ENCODE measurements around the gene BABAM2. TPM values are rescaled to one million over a fixed set of nuclear protein-coding genes. Genes with fewer than 3 reads are reported as not detected.

Gene BABAM2
- total RNA-seq, 1 donor from 2014 or later = 34.6 TPM

DNA sequence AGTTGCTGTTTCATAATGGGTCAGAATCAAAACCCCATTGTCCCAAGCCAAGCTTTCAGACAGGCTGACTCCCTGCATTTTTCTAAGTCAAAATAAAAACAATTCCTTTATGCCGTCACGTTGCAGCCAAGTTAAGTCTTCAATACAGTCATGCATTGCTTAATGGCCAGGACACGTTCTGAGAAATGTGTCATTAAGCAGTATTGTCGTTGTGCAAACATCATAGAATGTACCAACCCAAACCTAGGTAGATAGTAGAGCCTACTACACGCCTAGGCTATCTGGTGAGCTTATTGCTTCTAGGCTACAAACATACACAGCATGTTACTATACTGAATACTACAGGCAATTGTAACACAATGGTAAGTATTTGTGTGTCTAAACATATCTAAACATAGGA, 341.8 kb downstream of the BABAM2 start:
- H3K4me1 Mint-ChIP-seq = no peaks in the 10 kb centered on the region
- TF ChIP-seq EZH2 (IDR thresholded peaks at IDR 0.05) (no peak), EZH2phosphoT487 (IDR thresholded peaks at IDR 0.05) (no peak)
- TF ChIP-seq, protein P1, sequence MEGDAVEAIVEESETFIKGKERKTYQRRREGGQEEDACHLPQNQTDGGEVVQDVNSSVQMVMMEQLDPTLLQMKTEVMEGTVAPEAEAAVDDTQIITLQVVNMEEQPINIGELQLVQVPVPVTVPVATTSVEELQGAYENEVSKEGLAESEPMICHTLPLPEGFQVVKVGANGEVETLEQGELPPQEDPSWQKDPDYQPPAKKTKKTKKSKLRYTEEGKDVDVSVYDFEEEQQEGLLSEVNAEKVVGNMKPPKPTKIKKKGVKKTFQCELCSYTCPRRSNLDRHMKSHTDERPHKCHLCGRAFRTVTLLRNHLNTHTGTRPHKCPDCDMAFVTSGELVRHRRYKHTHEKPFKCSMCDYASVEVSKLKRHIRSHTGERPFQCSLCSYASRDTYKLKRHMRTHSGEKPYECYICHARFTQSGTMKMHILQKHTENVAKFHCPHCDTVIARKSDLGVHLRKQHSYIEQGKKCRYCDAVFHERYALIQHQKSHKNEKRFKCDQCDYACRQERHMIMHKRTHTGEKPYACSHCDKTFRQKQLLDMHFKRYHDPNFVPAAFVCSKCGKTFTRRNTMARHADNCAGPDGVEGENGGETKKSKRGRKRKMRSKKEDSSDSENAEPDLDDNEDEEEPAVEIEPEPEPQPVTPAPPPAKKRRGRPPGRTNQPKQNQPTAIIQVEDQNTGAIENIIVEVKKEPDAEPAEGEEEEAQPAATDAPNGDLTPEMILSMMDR (IDR thresholded peaks at IDR 0.05) = no peak

DNA sequence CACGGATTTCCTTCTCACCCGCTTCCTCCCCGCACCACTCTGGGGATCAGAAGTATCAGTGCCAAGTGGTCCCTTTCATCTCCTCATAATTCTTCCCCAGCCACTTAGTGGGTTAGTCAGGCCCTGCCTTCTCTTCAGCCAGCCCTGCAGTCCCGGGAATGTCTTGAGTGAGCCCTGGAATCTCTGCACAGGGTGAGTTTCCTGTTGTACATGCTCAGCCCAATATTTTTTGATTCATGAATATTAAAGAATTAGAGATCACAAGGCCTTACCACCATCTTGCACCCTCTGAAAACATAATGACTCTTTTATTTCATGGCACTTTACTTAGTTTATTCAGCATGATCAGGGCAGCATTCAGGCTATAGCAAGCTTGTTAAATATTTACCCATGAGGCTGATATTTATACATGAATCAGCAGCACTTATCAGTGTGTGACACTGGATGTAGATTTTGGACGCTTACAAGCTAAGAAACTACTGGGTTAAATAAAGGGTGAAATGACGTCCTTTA, 342.7 kb downstream of the BABAM2 start:
- H2AFZ ChIP-seq (replicated peaks) = no peak overlapping the region
- no peaks in the 10 kb centered on the region for H3K4me1 Mint-ChIP-seq

More for the DNA sequence above, 341.8 kb downstream of the BABAM2 start:
- Mint-ChIP-seq H3K4me3 (no peak overlapping the region), H3K27ac (no peak overlapping the region), H3K27me3 (ENCODE audit: insufficient read depth, low read depth) (no peaks in the 10 kb centered on the region), H3K36me3 (peaks cover 2% of the 10 kb centered on the region), H3K9me3 (no peaks in the 10 kb centered on the region)
- H3K27me3 ChIP-seq = no peaks in the 10 kb centered on the region
- no peak overlapping the region for H3K9ac ChIP-seq
- no peak overlapping the region for H3K27ac ChIP-seq
- H3K4me1 ChIP-seq = no peaks in the 10 kb centered on the region
- no peaks in the 10 kb centered on the region for H3K79me2 ChIP-seq (ENCODE audit: low read depth)
- H3K9me3 ChIP-seq (ENCODE audit: low read depth) = no peaks in the 10 kb centered on the region
- no peak overlapping the region for H3K4me2 ChIP-seq
- DNase-seq (ENCODE audit: low spot score) = no peak
- H4K20me1 ChIP-seq (ENCODE audit: low read depth) = no peaks in the 10 kb centered on the region
- H3F3A ChIP-seq (ENCODE audit: low read depth) = no peaks in the 10 kb centered on the region
- no peak overlapping the region for H2AFZ ChIP-seq (replicated peaks)
- no peaks in the 10 kb centered on the region for H3K36me3 ChIP-seq
- H3K4me3 ChIP-seq = no peak overlapping the region

GRCh38 chr2:28234807-28235206, 344.3 kb downstream of the BABAM2 start:
- H3K27ac ChIP-seq = no peak overlapping the region
- TF ChIP-seq EZH2phosphoT487 (IDR thresholded peaks at IDR 0.05) (no peak), EZH2 (IDR thresholded peaks at IDR 0.05) (no peak)
- TF ChIP-seq, protein P1 (IDR thresholded peaks at IDR 0.05) = no peak
- Mint-ChIP-seq H3K4me3 (no peak overlapping the region), H3K27me3 (ENCODE audit: insufficient read depth, low read depth) (no peaks in the 10 kb centered on the region), H3K27ac (no peak overlapping the region), H3K9me3 (no peaks in the 10 kb centered on the region), H3K4me1 (no peaks in the 10 kb centered on the region), H3K36me3 (peaks cover 3% of the 10 kb centered on the region)
- H2AFZ ChIP-seq (replicated peaks) = no peak overlapping the region
- H4K20me1 ChIP-seq (ENCODE audit: low read depth) = no peaks in the 10 kb centered on the region
- no peak overlapping the region for H3K4me3 ChIP-seq
- DNase-seq (ENCODE audit: low spot score) = no peak
- H3K79me2 ChIP-seq (ENCODE audit: low read depth) = no peaks in the 10 kb centered on the region
- no peak overlapping the region for H3K9ac ChIP-seq
- no peaks in the 10 kb centered on the region for H3K9me3 ChIP-seq (ENCODE audit: low read depth)
- H3K27me3 ChIP-seq = no peaks in the 10 kb centered on the region
- H3F3A ChIP-seq (ENCODE audit: low read depth) = no peaks in the 10 kb centered on the region
- no peaks in the 10 kb centered on the region for H3K36me3 ChIP-seq
- H3K4me1 ChIP-seq = no peaks in the 10 kb centered on the region
- H3K4me2 ChIP-seq = no peak overlapping the region

More for the DNA sequence above, 342.7 kb downstream of the BABAM2 start:
- Histone ChIP-seq H3K4me3 (no peak overlapping the region), H3K27me3 (no peaks in the 10 kb centered on the region), H3K79me2 (ENCODE audit: low read depth) (no peaks in the 10 kb centered on the region), H4K20me1 (ENCODE audit: low read depth) (no peaks in the 10 kb centered on the region), H3K4me2 (no peak overlapping the region), H3K9me3 (ENCODE audit: low read depth) (no peaks in the 10 kb centered on the region), H3K4me1 (no peaks in the 10 kb centered on the region), H3K9ac (no peak overlapping the region), H3K27ac (no peak overlapping the region), H3K36me3 (no peaks in the 10 kb centered on the region), H3F3A (ENCODE audit: low read depth) (no peaks in the 10 kb centered on the region)
- H3K27ac Mint-ChIP-seq = no peak overlapping the region
- no peaks in the 10 kb centered on the region for H3K9me3 Mint-ChIP-seq
- H3K4me3 Mint-ChIP-seq = no peak overlapping the region
- H3K27me3 Mint-ChIP-seq (ENCODE audit: insufficient read depth, low read depth) = no peaks in the 10 kb centered on the region
- no peak for TF ChIP-seq EZH2phosphoT487 (IDR thresholded peaks at IDR 0.05)
- TF ChIP-seq, protein P1 (IDR thresholded peaks at IDR 0.05) = no peak
- TF ChIP-seq EZH2 (IDR thresholded peaks at IDR 0.05) = no peak
- peaks cover 3% of the 10 kb centered on the region for H3K36me3 Mint-ChIP-seq
- DNase-seq (ENCODE audit: low spot score) = no peak

Data from neural progenitor cell (in vitro differentiated cells).